Right hindlimb (tissue), 1 donor: Measurements from ENCODE around the gene TRAF3.

Experiments used
- DNase-seq: peaks from one replicate; pipeline ENCODE4 v3.0.0-alpha.2; 2018

TRAF3 gene

DNA sequence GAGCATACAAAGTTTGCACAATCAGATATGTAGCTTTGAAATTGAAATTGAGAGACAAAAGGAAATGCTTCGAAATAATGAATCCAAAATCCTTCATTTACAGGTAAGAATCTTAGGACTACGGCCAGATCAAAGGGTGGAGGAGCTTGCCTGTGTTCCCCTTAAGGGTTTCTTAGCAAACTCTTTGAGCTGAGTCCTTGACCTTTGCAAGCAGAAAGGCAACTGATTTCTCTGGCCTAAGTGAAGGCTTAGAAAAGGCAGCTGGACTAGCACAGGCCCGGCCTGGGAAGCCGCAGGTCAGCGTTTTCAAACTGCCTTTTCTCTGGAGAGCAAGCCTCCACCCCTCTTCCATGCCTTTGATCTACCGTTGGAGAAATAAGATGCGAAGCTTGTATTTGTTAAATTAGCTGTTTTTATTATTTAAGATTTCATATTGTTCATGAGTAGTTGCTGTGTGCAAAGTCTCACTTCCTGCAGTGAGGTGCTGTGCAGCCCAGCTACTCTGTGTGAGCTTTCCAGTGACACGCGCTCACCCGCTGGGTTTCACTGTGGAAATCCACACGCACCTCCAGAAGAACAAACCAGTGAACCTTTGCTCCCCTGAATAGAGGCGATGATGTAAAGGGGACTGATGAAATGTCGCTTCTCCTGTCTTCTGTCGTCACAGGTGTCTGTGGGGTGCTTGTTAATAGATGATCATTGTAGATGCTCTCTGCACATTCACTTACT lies 120.2 kb downstream of the TRAF3 start:
- DNase-seq: no peak

DNA sequence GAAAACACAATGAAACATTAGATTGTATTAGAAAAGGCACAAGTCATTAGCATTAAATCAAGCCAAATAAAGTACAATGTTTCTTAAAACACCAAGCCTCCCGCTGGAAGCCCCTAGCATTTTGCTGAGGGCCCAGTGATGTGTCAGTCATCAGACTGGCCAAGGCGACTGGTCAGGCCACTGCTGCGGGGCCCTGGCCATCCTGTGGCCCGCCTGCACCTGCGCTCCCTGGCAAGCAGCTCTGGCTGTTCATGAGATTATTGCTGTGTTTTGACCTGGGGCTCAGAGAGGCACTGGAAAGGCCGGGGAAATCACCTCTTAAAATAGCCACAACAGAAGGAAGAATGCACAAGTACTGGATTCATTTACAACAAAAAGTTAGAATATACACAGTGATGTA lies 121.0 kb downstream of the TRAF3 start:
- DNase-seq: no peak

DNA sequence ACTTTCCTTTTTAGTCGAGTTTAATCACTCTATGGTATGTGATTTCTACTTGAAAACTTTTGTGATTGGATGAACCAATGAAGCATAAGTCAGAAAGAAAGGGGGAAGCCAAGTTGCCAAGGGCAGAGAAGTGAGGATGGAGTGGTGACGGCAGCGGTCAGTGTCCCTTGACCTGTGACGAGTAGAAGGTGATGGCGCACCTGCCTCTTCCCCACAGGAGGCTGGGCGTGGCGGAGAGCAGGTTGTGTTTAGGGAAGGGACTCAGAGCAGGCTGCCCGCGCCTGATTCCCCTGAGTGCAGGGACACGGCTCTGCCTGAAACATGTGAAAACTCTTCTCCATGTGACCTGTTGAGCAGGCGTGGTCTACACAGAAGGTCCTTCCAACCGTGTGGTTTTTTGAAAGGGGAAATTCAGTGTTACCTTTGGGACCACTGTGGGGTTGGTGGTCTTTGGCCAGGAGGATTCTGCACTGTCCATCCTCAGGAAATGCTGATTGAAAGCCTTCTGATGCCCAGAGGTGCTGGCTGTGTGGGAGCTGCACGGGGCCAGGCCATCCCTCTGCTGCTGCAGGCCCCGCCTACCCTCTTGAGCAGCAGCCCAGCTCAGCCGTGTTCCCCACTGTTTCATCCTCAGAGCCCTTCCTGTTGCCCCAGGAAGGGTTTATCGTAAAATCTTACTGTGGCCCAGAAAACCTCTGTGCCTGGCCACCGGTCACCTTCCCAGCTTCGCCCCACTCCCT lies 121.7 kb downstream of the TRAF3 start:
- DNase-seq: no peak

DNA sequence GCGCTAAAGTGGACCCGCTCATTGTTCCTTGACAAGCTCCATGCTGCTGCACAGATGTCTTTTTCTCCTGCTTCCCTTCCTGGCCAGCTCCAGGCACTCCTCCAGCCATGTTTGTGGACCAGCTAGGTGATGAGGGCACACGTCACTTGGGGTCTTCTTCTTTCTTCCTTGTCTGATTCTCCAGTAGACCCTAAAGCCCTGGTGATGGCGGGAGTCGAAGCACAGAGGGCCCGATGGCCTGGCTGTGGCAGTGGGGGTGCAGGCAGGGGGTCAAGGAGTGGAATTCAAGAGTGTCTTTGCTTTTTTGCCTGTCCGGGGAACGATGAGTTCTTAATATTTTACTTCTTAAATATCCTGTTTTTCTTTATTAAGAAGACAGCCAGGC lies 122.3 kb downstream of the TRAF3 start:
- DNase-seq: no peak

DNA sequence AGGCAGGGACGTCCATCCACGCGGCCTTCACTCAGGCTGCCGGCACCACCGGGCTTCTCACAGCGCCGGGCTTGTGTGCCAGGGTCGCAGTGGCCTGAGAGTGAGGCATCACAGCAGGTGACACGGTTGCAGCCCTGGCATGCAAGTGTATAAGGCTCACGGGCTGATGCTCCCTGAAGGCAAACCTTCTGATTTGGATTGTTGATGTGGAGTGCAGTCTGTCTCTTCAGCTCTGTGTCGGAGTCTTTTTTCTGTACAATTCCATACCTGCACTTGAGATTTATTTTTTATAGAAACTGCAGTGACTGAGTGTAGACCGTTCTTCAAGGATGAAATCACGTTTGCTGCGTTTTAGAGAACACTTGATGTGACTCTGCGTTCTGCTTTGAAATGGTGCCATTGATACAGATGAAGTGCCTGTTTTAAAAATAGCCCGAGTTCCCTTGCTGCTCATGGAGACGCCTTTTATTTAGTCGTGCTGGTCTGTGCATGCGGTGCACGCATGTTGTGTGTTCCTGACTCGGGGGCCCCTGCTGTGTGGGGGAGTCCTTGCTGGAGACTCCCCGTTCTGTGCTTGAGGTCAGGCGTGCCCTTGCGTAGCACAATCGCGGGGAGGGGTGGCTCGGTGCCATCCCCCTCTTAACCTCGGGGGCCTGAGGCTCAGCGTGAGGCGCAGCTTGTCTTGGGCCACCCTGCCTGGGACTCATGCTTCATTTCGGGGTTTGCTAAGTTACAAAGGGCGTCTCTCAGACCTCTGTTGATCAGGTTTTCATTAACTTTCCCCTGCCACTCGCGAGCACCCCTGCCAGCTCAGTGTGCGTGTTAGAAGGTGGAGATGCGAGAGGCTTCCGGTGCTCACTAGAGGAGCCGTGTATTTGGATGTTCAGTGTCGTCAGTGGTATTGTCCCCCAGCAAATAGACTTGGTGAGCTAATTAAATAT lies 123.7 kb downstream of the TRAF3 start:
- DNase-seq: no peak

DNA sequence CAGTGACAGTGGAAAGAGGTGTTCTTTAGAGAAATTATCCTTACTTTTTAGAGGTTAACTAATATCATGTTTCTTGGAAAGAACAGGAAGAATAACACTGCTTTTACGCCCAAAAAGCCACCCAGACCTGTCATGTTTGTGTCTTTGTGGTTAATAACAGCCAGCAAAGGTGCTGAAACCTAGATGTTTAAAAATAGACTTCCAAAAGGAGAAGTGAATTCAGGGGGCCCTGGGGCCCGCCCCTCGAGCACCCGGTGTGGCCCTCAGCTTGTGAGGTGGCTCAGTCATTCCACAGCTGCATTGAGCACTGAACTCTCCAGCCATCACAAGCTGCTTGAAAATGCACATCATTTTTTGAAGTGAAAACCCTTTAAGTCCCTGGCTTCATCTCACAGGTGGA lies 124.4 kb downstream of the TRAF3 start:
- DNase-seq: no peak

DNA sequence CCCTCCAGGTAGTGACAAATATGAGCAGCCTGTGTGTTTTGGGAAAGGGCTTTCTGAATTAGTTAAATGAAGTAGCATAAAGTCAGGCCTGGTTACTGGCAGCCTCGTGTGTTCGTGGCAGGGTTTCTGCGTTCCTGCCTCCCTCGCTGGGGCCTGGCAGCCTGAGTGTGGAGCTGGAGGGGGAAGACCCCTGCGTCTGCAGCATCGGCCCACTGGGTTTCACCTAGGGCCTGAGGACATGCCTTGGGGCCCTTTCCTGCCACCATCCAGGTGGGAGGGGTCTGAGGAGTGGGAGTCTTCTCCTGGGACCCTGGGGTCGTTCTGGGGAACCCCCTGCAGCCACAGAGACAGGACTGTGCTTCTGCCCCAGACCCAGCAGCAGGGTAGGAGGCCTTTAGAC lies 124.8 kb downstream of the TRAF3 start:
- DNase-seq: no peak

DNA sequence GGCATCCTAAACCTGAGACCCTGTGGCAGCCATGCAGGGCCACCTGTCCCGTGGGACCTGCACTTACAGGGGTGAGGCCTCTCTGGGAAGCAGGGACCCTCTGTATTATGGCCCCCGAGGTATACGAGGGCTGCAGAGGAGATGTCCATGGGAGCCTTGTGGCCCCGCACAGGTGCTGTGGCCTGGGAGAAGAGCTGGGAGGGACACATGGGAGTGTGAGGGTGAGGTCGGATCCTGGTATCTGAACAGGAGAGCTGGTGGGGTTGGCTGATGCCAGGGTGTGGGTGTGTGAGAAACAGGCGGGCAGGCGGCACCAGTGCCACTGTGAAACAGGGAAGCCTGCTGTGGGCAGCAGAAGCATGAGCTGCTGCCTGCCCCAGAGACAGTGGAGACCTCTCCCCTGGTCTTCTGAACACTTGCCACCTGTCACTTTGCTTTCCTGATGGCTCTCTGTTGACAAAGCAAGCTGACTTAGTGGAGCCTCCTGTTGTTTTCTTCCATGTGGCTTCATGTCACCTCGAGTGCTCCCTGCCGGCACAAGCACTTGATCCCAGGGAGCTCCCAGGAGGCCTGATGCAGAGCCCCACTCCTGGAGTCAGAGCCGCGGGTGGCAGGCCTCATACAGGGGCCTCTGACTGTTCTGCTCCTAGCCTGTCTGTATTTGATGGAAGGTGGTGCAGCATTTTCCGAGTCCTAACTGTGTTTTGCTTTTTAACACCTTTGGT lies 125.4 kb downstream of the TRAF3 start:
- DNase-seq: no peak

DNA sequence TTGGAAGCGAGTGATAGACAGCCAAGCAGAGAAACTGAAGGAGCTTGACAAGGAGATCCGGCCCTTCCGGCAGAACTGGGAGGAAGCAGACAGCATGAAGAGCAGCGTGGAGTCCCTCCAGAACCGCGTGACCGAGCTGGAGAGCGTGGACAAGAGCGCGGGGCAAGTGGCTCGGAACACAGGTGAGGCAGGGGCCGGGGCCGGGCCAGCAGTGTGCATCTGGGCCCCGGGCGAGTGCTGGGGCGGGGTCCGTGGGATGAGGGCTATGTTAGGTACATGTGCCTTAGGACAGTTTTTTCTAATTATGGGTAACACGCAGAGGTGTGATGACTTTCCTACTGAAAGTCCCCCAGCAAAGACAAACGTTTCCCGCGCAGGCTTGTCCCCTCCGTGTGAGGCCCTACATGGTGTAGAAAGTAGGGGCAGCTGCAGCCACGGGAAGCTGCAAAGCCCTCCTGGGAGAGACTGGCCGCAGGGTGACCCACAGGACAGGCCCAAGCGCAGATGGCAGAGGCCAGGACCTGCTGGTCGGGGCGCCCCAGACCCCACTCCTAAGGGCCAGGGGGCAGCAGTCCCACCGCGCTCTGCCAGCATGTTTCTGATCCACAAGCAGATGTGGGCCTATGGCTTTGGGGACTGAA lies 126.1 kb downstream of the TRAF3 start:
- DNase-seq: no peak

DNA sequence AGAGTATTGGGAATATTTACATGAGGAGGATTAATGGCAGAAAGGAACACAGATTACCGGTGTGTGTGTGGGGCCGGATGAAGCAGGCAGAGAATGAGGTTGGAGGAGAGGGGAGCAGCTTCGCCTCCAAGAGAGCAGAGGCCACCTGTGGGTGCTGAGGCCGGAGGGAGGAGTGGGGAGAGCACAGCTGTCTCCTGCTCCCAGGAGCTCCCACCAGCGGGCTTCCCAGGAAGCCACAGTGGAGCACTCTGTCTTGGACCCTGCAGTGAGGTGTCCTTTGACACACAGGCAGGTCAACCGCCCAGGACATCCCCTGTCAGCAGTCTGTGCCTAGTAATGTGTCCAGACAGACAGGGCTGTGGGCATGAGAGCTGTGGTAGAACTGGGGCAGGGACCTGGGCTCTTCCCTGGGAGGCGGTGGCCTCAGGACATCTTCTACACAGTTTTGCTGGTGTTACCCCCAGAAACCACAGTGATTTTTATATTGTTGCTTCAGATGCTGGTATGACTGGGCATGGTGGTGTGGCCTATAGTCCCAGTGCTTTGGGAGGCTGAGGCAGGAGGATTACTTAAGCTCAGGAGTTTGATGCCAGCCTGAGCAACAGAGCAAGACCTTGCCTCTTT lies 126.8 kb downstream of the TRAF3 start:
- no peak for DNase-seq

DNA sequence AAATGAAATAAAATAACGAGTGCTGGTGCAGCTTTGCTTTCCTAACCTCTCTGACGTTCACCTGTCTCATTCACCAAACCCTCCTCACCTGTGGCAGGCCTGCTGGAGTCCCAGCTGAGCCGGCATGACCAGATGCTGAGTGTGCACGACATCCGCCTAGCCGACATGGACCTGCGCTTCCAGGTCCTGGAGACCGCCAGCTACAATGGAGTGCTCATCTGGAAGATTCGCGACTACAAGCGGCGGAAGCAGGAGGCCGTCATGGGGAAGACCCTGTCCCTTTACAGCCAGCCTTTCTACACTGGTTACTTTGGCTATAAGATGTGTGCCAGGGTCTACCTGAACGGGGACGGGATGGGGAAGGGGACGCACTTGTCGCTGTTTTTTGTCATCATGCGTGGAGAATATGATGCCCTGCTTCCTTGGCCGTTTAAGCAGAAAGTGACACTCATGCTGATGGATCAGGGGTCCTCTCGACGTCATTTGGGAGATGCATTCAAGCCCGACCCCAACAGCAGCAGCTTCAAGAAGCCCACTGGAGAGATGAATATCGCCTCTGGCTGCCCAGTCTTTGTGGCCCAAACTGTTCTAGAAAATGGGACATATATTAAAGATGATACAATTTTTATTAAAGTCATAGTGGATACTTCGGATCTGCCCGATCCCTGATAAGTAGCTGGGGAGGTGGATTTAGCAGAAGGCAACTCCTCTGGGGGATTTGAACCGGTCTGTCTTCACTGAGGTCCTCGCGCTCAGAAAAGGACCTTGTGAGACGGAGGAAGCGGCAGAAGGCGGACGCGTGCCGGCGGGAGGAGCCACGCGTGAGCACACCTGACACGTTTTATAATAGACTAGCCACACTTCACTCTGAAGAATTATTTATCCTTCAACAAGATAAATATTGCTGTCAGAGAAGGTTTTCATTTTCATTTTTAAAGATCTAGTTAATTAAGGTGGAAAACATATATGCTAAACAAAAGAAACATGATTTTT lies 128.2 kb downstream of the TRAF3 start:
- no peak for DNase-seq

DNA sequence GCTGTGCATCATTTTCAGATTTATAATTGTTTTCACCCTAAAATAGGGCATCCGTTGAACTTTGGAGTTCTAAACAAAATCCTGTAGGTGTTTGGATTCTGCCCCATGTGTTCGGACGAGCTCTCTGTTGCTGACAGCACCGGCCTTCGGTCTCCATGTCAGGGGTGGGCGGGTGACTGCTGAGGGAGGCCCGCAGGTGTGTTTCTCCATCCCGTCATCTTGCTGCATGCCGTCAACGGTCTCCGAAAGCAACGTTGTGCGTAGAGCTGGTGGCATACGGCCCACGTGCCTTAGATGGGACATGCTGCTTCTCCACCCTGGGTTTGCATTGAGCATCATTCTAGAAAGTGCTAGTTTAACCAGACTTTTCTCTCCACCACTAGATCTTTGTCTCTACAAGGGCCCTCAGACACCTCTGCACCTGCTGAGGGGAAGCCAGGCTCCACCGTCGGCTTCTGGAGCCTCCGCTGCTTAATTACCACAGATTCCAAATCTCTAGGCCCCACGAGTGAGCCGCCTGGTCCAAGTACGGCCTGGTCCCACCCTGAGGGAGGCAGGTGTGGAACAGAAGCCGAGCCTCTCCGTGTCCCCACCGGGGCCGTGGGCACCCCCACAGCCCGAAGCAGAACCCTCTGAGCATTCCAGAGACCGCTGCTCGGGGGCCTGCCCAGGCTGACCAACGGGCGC lies 129.5 kb downstream of the TRAF3 start:
- no peak for DNase-seq

DNA sequence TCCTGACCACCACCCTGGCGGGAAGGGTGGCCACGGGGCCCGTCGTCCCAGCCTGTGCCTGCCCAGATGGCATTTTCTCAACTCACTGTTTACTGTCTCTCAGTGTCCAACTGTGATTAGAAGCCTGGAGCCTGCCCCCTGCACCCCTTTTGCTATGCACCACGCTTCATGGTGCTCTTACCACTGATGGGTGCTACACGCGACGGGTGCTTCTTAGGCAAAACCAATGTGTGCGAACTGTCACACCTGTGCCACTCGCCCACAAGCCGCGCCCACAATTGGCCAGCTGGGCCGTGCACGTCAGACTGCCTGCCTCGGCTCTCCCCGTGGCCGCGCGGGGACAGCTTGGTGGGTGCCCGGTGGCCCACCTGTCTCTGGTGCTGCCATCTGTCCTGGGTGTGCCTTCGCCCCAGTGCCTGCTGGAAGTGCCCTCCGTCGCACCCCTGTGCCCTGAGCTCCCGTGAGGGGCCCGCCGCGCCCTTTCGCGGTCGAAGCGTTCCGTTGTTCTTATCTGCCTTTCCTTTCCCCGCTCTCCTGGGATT lies 130.1 kb downstream of the TRAF3 start:
- DNase-seq: no peak

DNA sequence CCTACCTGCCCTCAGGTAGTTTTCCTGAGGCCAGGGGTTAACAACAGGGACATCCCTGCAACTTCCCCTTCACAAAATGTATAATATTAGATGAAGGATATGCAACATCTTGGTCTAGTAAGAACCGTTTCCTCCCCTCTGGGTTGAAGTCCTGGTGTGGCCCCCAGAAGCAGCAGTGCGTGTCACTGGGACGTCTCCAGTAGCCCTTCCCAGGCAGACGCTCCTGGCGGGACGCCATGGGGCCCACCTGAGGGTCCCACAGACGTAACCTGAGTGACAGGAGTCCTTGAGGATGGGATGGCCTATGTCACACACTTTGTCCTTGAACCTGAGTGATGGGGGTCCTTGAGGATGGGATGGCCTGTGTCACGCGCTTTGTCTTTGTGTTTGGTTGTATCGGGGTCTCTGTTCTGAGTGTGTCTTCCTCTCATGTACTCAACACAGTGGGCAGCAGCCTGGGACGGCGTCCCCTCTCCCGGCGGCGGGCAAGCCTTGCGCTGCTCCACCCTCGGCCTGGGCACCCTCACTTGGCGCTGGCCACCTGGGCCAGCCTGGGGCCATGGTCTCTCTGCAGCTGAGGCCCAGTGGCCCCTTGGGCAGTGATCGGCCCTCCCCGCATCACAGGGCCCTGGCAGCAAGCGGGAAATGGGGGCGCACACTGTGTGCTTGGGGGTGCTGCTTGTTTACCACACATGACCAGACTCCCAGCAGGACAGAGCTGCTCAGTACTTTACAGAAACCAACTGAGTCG lies 130.9 kb downstream of the TRAF3 start:
- no peak for DNase-seq

DNA sequence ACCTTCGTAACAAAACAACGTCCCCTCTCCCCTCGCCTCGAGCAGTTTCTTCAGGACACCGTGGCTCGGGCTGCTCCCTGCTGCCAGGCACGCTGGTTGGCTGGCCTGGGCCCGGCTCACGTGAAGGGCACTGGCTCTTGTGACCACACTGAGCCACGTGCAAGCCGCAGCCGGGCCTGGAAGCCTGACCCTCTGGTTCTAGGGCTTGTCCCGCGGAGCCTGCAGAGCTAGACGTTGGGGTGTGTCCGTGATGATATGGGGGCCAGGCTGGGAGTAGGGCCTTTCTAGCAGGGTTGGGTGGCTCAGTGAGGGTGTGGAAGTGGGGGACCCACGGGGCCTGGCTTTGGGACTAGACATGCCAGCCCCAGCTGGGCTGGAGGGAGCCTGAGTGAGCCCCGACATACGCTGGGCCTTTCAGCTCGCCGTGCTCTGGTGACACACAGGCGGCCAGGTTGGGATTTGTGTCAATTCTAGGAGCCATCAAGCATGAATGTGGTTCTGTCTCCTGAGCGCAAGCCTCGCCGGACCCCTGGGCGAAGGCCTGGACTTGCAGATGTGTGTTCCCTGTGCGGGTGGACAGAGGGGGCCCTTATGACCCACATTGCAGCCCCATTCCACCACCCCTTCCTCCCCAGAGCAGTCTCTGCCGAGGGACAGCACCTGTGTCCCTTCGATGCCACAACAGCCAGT lies 131.7 kb downstream of the TRAF3 start:
- DNase-seq: no peak

DNA sequence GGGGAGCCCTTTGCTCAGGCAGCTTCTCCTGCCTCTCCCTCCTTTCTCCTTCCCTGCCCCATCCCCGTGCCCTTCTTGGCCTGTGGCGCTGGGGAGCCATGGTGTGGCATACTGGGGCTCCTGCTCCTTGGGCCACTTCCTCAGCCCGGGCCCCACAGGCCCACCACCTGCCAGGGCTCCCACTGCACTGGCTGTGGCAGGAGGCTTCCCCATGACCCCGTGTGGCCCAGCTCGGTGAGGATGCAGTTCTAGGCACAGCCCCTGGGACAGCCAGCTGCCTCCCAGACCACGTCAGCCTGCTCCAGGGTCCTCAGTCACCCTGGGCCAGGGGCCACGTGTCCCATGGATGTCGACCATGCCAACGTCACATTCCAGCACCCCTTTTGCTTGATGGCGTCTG lies 132.2 kb downstream of the TRAF3 start:
- no peak for DNase-seq

DNA sequence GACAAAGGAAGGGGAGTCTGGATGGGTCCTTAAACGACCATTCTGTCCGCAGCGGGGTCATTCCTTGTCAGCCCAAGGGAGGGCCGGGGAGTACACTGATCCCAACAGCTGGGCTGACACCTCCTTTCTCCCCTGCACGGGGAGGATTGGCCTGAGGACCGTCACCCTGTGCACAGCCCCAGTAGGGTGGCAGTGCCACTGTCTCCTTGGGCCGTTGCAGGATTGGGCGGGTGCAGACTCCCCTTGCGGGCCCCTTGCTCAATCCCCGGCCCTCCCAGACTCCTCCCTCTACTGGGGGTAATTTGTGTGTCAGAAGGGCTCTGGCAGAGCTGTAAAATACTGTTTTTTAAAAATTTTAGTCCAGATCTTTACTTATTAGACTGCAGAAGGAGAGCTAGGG lies 132.7 kb downstream of the TRAF3 start:
- no peak for DNase-seq

DNA sequence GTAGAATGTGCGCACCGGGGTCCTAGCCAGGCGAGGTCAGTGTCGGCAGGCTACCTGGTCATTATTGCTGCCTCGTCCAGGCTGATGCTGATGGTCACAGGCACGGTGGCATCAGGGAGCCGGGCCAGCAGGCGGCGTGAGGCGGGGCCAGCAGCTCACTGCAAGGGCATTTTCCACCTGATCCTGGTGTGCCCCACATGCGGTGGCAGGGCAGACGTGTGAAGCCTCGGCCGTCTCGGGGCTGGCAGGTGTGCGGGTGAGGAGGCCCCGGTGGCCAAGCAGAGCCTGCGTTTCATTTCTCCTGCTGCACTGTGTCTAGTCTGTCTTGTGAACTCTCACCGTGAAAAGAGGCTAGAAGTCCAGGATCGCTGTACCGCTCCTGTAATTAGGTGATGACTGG lies 133.2 kb downstream of the TRAF3 start:
- DNase-seq: no peak
